A204.1 (cell line): ENCODE data around the gene ATG2A.

Experiments used
- FAIRE-seq: peaks from 2 replicates; lab custom pipeline; 2012; peaks lifted over from hg19 to GRCh38; lab: Jason Lieb, UNC

The ATG2A gene

DNA sequence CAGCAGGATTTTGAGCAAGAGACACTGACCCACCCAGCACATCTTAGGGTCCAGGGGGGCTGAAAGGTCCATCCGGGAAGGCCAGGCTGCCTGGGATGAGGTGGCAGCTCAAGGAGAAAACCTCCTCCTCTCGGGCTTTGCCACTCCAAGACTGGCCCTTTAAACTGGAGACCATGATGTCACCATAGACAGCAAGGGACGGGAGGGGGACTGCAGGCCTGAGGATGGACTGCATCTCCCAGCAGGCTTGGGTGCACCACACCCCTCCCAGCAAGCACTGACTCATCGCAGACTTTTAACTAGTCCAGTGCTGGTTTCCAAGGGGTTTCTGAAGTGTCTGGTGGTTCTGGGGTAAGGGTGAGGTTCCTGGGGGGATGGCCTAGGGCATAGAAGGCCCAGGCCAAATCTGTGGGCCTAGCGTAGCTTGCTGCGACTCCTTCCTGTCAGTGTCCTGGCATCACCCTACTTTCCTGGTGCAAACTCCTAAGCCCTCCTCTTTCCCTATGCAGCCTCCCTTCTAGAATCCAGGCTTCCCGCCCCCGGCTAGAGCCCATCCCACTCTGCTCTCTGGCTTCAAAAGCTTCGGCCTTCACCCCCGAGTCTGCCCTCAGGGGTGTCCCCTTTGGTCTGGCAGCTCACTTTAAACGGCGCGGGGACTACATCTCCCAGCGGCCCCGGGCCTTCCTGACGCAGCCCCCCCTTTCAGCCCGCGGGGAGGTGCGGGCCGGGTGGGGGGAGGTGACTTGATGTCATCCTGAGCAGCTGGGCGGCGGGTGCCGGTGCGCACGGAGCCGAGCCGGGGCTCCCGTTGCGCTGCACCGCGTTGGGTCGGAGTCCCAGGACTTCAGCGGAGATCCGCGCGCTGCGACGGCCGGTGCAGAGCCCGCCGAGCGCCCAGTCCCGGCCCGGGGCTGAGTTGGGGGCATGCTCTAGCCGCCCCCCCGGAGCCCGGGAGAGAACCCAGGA is 7.2 kb upstream of the ATG2A start, which contains the start of gene PPP2R5B:
Gene PPP2R5B (plus strand): TSS at position 746 of the 966 bp plus-strand sequence. CDS start 1,046 bp downstream, outside the sequence.
- peak; percentile 85 for FAIRE-seq

GRCh38 chr11:64923151-64923661 is 6.2 kb upstream of the ATG2A start:
- no peak for FAIRE-seq

GRCh38 chr11:64921384-64921783 is 4.4 kb upstream of the ATG2A start:
- FAIRE-seq, result no peak

- no peak for FAIRE-seq
These were observed 3.1 kb upstream of the ATG2A start for GRCh38 chr11:64920124-64920523.

DNA sequence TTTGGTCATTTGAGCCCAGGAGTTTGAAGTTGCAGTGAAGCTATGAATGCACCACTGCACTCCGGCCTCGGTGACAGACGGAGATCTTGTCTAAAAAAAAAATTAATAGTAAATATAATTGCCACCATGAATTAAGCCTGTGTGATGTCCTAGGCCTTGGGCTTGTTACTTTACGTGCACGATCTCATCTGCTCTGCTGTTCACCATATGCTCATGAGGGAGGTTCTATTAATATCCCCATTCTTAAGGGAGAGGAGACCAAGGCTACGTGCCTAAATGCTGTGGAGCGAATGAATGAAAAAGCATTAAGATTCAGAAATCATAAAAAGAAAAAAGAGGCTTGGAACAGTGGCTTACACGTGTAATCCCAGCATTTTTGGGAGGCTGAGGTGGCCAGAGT is 2.6 kb upstream of the ATG2A start:
- FAIRE-seq, result no peak

DNA sequence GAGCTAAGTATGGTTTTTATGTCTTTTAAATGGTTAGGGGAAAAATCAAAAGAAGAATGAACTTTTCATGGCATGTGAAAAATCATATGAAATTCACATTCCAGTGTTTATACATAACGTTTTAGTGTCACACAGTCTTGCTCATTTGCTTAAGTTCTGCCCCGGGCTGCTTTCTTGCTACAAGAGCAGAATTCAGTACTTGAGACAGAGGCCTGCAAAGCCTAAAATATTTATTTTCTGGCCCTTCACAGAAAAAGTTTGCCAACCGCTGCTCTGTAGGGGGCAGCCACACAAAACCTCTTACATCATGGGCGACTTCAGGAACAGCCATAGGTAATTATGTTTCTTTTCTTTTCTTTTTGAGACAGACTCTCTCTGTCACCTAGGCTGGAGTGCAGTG is 1.0 kb upstream of the ATG2A start:
- FAIRE-seq, result no peak

GRCh38 chr11:64917663-64917995 is 620 bp upstream of the ATG2A start:
- FAIRE-seq, result no peak

DNA sequence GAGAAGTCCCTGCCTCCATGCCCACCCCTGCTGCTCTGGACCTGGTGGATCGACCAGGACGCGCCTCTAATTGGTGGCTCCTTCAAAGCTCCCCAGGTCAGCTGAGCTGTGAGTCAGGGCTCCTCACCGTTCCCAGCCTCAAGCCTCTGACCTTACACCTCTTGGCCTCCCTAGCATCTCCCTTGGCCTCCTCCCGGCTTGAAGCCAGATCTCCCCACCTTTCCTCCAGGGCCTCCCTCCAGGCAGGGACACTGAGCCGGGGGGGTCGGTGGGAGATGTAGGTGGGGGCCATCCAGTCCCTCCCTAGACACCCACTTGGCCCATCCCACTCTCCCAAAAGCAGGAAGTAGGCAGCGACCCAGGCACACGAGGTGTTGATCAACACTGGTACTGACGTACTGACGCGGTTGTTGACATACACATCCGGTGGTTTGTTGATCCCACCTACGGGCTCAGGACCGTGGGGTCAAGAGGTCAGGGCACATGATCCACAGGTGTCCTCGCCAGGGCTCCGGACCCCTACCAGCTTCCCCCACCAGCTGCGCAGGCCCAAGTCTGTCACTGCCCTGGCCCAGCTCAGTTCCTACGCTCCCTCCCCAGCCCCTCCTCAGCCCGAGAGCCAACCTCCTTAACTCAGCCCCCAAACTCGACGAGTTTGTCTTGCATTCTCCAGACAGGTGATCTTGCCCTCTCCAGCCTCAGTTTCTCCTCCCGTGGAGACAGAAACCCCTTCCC is 802 bp downstream of the ATG2A start:
- FAIRE-seq, result no peak

DNA sequence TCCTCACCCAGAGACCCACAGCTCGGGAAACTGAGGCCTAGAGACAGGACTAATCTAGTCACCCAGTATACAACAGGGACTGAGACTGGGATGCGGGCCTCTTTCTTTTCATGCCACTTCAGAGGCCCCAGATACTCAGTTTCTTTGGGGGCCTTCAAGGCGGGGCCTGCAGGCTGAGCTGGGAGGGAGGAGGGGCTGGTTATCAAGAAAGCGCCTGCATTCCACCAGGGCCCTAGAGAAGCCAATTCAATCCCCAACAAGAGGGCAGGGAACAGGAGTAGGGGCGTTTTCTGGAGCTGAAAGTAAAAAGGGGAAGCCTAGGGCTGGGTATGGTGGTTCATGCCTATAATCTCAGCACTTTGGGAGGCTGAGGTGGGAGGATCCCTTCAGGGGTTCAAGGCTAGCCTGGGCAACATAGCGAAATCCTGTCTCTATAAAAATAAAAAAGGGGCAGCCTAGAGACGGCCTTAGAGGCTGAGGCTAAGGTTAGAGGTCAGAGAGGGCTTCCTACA is 1.6 kb downstream of the ATG2A start:
- no peak for FAIRE-seq

DNA sequence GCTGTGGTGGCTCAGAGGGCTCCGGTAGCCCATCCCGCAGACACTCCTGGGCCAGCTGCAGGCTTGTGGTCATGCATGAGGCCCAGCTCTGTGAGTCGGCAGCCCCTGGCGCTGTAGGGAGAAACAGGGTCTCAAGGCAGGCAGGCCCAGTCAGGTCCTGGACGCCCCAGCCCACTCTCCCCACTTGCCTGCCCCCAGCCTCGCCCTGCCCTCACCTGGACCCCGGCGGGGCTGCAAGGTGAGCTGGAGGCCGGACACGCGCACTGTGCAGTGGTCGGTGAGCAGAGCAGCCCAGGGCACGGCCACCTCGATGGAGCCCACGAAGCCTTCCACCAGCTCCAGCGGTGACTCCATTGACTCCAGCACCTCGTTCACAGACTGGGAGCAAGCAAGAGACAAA is 2.9 kb downstream of the ATG2A start:
- no peak for FAIRE-seq

GRCh38 chr11:64913171-64913727 is 3.8 kb downstream of the ATG2A start:
- FAIRE-seq, result no peak

GRCh38 chr11:64911689-64912088 is 5.3 kb downstream of the ATG2A start:
- no peak for FAIRE-seq

DNA sequence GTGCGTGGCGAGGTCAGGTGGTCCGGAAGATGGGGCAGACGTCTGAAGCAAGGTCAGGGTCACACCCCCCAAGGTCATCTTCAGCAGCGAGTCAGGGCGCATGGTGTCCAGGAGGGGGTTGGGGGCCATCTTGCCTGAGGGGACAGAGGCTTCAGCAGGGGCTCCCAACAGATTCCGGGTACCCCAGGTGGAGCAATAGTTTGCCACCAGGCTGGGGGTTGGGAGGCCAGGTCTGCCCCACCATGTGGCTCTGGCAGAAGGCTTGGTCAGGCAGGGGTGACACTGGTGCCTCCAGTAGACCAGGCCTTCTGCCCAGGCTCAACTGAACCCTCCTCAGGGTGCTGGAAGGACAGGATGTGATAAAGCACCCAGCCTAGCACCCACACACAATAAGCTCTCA is 5.9 kb downstream of the ATG2A start:
- FAIRE-seq, result no peak

DNA sequence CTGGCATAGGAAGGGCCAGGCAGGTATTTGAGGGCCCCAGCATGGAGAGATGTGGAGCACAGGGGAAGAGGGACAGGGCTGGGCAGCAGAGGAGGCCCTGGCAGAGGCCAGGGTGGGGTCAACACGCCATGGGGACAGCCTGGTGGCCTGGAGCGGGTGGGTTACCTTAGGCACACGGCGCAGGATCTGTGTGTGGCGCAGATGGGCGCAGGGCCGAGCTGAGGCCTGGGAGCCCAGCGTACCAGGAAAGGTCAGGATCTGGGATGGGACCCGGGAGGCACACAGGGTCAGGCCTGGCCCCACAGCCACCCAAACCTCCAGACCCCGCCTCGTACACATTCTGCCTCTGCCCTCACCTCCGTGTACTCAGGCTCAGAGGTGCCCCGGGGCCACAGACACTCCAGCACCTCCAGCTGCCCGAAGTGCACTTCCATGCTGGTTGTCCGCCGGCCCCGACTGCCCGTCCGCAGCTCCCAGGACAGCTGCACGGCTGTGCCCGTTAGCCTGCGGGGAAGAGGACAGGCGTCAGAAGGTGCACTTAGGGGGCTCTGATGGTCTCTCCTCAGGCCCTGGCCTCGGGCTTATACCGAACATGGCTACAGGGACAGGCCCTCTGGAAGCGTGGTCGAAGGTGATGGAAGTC is 6.4 kb downstream of the ATG2A start:
- FAIRE-seq, result no peak

DNA sequence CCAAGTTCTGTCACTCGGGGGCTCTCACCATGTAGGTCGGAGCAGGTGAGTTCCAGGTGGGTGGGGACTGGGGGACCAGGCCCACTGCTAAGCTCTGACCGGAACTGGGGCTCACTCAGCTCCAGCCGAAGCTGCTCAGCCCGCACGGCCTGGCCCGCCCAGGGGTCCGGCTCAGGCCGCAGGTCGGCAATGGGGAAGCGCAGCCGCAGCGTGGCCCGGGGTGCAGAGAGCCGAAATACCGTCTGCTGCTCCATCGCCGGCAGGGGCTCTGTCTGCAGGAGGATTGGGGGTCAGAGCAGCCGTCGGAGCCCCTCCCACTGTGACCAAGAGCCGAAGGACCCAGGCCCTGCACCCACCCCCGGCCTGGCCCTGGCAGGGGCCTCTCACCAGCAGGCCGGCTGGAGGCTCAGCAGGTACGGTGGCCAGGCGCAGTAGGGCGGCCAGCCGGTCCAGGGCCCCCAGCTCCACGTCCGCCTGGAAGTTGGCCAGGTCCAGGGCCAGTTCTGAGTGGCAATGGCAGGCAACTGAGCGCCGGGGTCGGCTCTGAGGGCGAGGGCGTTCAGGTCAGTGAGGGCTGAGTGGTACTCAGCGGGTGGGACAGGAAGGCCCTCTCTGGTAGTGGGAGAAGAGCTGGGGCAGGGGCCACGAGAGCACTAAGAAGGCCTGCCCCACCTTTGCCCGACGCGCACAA is 7.2 kb downstream of the ATG2A start:
- no peak for FAIRE-seq

GRCh38 chr11:64908766-64909165 is 8.2 kb downstream of the ATG2A start:
- no peak for FAIRE-seq

GRCh38 chr11:64906314-64906635 is 10.7 kb downstream of the ATG2A start:
- no peak for FAIRE-seq

DNA sequence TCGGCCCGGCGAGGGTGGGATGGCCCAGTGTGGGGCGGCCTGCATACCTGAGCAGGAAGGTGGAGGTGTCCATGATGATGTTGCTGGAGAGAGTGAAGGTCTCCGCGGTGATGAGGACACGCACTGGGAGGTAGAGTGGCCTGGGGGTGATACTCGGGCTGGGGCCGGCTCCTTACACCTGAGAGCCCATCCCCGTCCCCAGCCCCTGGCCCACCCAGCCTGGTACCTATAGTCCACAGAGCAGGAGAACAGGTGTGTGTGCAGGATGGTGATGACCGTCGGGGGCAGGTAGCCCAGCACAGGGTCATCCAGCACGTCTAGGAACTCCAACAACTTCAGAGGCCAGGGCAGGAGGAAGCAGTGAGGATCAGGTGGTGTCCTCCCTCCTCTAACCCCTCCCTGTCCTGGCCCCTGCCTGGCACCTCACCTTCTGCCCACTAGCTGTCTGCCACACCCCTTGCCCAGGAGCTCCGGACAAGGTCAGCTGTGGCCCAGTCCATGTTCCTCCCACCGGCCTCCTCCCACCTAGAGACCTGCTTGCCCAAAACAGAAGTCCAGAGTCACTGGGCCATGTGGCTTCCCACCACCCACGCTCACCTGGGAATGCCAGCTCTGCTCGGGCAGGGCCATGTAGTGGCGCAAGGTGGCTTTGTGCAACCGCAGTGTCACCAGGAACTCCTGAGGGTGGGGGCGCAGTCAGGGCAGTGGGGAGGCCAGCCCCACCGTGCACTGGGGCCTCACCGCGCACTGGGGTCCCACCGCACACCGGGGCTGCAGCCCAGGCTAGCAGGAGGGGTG is 11.3 kb downstream of the ATG2A start:
- FAIRE-seq, result no peak

GRCh38 chr11:64903291-64903833 is 13.6 kb downstream of the ATG2A start:
- FAIRE-seq, result no peak

GRCh38 chr11:64902102-64902900 is 14.7 kb downstream of the ATG2A start:
- FAIRE-seq, result no peak
